Measurements from ENCODE around the gene MAGI1.

MAGI1 gene

DNA sequence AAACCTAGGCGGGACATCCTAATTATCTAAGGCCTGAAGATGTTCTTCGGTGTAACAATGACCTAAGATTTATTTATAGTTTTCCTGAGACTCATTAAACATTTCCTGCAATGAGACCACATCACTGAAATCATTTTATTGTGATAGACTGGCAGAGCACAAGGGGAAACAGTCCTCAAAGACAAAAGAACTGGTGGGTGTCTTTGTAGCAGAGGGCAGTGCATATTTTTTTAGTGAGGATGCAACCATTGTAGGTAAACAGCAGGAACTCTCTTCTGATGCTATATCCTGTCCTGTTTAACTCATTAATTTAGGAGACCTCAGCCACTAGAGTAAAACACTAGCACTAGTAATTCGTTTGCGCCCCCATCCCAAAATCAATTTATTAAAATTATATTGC lies 100.0 kb downstream of the MAGI1 start:
- no peak for DNase-seq

DNA sequence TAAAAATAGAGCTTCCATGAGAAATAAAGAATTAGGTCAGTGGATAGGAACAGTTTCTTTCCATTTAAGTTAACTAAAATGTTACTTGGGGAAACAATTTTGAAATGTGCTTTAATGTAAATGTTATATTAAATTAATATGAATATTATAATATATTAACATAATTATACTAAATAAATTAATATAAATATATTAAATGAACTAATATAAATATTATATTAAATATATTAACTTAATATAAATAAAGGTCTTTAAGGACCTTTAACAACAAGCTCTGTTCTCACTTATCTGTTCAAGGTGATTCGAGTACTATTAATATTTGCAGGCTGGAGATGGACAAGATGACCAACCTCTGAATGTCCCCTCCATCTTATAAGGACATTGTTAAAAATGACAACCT lies 100.6 kb downstream of the MAGI1 start:
- no peak for DNase-seq

DNA sequence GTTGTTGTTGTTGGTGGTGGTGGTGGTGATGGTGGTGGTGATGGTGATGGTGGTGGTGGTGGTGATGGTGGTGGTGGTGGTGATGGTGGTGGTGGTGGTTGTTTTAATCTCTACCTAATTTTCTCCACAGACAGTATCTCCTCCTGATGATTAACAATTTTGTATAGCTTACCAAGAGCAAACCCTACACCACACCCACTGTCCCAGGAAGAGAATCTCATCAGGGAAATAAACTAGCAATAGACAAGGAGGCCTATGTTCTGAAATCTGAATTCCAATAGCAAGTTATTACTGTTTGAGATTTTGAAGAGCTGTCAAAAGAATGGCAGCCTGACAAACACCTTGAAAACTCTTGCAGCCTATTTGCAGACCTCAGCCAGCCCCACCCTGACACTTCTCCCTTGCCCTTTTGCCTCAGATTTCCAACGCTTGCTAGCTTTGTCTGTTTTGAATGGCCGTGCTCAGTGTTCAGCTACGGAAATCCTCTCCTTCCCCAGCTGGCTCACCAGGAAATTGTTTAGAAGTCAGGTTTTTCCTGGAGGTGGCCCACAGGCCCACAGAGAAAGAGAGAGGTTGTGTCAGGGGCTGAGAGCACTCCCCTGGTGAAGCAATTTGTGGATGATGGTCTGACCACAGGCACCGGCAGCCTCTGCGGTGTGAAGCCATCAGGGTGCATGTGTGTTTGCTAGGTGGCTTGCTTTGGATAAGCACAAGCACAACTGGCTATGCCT lies 101.6 kb downstream of the MAGI1 start:
- no peak for DNase-seq

DNA sequence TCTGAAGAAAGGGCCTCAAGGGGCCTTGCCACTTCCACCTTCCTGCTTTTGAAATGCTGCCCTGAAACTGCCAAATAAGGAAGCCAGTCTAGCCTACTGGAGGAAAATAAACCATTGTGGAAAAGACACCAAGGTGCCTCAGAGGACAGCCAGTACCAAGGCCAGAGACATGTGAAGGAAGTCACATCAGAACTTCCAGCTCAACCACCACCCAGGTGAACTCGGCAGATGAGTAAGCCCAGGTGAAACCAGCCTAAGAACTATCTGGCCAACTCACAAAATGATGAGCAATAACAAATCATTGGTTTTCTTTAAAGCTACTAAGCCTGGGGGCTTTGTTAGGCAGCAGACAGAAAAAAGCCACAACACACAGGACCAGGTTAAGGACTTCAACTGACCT lies 103.0 kb downstream of the MAGI1 start:
- no peak for DNase-seq

DNA sequence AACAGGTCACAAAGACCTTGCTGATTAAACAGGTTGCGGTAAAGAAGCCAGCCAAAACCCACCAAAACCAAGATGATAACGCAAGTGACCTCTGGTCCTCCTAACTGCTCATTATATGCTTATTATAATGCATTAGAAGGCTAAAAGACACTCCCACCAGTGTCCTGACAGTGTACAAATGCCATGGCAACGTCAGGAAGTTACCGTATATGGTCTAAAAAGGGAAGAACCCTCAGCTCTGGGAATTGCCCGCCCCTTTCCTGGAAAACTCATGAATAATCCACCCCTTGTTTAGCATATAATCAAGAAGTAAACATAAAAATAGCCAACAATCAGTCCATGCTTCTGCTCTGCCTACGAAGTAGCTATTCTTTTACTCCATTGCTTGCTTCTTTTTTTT lies 108.1 kb downstream of the MAGI1 start:
- DNase-seq, result no peak

DNA sequence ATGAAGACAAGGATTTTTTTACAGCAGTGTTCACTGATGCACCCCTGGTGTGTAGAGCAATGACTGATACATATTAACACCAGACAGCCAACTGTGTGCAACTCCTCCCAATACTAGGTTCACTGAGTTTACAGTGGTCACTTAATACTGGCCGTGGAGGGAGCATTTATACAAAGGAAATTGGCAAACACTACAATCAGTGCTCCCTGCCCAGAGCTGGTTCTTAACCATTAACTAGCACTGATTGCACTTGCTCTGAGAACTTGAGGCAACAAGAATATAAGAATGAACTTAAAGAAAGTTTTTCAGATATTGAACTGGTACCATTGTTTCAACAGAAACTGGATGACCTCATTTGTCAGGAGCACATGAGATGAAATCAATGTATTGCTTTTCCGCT lies 110.6 kb downstream of the MAGI1 start:
- no peak for DNase-seq

DNA sequence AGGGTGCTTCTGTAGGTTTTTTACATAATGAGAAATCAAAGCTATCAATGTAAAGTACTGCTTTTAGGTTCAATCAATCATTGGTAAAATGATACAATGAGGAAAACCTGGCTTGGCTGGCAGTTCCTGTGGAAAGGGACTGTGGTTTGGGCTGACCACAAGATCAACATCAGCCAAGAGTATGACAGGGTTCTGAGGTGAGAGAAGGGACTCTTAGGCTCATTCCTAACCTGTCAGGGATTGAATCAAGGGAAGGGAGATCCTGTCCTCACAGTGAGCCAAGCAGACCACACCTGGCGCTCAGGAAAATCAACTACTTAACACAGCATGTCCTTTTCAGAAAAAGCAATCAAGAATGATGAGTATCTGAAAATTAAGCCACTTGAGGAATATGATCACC lies 111.1 kb downstream of the MAGI1 start:
- no peak for DNase-seq

DNA sequence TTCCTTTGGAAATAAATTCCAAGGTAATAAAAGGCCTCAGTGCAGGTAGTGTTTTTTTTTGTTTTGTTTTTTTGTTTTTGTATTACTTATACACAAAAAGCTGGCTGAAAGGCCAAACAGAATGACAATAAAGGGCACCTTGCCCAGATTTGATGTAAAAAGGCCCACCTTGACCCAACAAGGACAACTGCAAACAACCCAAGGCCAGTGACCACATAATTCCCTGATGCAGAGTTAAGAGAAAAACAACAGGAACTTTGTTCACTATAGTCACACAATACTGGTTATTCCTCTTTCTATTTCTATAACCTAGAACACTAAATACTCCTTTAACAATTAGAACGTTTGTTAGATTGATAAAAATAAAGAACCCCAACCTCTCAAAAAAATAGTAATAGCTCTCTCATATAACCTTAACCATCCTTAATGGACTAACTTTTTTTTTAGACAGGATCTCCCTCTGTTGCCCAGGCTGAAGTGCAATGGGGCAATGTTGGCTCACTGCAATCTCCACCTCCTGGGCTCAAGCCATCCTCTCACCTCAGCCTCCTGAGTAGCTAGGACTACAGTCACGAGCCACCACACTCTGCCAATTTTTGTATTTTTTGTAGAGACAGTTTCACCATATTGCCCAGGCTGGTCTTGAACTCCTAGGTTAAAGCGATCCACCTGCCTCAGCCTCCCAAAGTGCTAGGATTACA lies 113.3 kb downstream of the MAGI1 start:
- no peak for DNase-seq

DNA sequence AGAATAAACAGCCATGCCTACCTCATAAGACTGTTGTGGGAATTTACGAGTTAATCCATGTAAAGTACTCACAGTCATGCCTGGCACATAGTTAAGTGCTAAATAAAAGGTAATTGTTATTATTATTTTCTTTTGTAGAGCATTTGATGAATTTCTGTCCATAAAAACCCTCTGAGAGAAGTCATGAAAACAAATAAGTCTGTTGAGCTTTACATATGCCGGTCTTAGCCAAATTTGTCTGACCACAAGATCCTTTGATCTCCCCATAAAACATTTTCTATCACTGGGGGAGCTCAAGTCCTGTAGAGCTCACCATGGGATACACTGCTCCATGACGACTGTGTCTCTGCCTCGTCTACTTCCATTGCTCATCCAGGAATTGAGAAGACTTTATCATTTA lies 114.0 kb downstream of the MAGI1 start:
- no peak for DNase-seq

DNA sequence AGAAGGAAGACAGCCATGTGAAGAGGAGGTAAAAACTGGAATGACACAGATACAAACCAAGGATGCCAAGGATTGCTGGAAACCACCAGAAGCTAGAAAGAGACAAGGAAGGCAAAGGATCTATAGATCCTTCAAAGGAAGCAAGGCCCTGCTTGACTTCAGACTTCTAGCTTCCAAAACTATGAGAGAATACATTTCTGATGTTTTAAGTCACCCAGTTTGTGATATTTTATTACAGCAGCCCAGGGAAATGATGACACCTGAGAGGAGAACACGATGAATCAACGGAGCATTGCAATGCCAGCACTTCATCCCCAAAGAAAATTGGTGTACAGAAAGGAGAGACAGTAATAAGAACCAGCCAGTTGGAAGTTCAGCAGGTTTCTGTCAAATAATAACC lies 116.3 kb downstream of the MAGI1 start:
- DNase-seq, result no peak

DNA sequence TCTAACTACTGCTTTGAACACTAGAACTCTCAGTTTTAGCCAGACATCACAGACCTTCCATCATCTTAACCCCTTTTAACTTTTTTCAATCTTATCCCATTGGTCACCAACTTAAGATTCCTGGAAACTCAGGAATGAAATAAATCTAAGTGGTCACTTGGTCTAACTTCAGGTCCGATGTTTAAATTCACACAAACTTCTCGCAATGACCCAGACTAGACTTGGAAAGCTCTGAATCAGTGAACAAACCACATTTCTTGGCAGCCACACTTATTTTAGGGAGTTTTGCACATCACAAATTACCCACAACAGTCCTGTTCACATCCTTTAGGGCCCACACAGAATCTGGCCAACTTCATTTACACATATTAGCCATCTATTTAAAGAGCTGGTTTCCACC lies 118.9 kb downstream of the MAGI1 start:
- DNase-seq, result no peak

DNA sequence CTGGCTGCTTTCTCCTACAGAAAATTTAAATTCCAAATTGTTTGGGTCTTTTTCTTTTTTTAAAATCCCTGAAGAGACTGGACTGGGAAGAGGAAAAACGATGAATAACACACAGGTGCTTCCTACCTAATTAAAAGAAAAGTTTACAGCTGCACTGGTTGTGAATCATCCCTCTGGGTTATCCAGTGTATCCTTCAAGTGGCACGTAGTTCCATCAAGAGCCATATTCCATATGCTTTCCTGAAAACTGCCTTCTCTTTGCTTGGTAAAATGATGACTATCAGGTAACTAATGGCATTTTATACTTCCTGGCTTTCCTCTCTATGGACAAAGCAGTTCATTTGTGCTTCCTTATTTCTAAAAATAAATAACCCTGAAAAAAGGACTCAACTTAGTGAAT lies 123.2 kb downstream of the MAGI1 start:
- DNase-seq, result no peak

DNA sequence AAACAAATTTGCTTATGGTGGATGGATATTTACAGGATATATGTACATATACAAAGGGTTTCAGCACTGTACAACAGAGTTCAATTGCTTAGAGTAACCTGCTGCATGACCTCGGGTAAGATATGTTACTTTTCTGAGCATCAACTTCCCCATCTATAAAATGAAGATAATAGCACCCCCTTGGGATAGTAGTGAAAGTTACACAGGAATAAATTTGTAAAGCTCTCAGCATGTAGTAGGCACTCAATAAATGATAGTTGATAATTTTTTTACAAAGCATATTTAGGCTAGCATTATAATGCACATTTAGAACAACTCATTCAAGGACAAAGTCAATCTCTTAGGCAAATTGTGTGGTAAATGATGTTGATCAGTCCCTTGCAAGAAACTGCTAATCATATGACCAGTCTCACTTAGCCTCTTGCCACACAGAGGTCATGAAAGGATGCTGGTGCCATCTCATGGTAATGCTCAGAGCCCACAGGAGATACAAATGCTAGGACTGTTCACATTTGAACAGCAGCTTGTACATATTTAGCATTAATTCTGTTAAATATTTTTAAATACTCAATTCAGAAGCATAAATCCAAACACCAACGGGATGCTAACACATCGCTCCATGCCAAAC lies 123.9 kb downstream of the MAGI1 start:
- DNase-seq, result no peak

DNA sequence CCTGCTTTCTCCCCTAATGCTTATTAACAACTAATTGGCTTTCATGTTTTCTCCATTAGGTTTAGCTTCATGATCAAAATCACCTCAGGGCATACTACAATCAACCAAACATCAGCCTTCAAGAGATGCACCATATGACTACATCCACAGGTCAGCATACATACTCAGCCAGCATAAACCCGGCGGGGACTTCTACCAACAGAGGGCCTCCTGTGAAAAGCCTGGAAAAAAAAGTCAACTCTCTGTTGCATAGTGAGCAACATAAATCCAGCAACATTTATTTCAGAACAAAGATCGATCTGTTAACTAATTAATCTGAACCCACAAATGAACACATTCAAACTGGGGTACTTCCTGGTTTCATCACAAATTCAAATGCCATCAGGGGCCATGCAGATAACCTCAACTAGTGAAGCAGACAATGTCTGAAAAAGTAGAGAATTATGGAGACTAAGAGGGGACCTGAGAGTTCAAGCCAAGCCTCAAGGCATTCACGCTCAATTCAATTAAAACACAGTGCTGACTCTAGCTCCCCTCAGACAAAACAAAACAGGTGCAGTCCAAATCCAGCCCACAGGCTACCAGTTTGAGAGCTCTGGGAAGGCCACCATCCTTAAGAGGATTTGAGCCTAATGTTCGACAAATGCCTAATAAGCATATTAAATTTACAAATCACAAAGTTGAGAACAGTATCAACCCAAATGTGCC lies 124.5 kb downstream of the MAGI1 start:
- DNase-seq, result no peak

DNA sequence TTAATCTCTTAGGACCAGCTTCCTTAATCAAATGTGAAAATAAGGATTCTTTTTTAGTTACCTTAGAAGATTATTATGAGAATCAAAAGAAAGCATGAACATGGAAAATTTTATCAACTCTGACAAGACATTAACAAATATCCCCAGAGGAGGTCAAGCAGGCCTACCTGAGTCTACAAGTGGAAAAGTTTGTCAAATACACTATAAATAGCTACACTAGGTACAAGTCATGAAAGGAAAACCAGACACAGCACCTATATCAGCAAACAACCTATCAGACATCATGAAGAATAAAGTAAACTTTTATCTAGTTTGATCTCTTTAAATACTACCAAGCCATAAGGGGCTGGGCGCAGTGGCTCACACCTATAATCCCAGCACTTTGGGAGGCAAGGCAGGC lies 126.1 kb downstream of the MAGI1 start:
- no peak for DNase-seq

DNA sequence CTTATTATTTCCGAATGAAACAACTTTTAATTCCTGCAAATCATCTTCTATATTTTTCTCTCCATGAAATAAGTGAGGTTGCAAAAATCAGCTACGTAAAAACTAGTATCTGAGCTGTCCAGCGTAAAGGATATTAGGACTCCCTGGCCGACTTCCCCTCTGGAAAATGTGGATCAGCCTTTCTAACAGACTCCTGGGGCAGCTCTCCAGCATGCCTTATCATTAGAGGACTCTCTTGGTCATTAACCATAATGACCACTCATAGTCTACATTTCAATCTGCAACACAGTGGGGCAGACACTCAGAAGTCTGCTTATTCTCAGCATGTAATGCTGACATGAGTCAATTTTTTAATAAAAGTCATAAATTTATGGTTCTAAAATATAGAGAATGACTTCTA lies 130.1 kb downstream of the MAGI1 start:
- DNase-seq, result no peak

DNA sequence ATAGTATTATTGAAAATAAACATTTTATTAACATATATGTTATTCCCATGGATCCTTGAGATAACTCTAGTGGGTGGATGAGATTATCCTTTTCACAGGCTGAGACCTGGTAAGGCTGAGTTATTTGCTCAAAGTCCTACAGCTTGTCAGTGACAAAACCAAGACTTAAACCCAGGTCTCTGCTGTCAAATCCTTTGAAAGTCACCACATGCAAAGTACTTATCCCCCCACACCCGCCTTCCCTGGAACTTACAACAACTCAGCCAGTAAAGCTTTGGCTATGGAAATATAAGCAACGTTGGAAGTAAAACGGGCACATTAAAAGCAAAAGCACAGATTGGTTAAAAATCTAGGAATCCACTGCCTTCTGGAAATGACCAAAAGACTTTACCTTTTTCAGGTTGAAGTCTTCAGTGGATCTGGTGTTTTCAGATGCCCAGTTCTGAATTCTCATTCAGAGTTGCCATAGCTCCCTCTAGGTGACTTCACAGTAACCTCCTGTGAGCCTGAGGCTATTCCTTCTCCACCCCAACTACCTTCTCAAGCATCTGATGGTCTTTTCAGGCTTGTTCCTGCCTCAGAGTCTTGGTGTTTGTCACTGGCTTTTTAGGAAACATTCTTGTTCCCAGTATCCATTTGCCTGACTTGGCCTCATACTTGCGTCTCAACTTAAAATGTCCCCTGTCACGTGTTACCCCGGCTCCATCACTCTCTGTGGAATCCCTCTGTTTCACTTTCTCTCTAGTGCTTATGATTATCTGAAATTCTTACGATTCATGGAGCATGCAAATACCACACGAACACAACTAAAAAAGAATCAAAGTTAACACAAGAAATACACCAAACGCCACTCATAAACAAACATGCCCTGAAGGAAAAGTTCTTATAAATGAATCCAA lies 131.2 kb downstream of the MAGI1 start:
- DNase-seq, result no peak

DNA sequence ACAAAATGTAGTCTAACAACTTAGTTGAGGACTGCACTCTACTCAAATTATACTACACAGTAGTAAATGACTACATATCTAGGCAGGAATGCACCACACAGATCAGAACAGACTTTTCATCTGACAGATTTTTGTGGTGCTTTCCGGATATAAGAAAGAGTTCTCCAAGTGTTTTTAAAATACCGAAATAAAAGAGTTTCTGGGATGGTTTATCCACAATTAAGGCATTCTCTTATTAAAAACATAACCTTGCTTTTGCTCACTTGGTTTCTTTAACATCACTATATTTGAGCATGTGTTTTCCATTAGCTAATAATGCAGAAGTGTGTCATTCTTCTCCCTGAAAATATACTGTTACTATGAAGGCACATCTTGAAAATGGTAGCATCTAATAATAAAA lies 132.9 kb downstream of the MAGI1 start:
- DNase-seq, result no peak

DNA sequence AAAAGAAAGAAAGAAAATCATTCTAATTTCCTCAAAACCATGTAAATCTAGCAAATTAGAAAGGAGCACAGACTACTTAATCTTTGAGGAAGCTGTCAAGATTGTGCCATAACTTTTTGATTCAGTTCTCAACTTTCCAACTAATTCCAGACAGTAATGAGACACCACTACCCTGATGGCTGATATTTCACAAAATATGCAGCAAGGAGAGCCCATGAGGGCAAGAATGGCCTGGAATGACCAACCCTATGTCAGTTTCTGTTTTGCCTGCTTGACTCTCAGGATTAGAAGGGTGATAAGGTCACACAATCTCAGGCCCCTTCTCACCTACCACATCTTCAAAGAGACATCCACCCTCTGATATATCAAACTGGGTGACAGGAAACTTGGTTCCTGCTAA lies 134.7 kb downstream of the MAGI1 start:
- no peak for DNase-seq

DNA sequence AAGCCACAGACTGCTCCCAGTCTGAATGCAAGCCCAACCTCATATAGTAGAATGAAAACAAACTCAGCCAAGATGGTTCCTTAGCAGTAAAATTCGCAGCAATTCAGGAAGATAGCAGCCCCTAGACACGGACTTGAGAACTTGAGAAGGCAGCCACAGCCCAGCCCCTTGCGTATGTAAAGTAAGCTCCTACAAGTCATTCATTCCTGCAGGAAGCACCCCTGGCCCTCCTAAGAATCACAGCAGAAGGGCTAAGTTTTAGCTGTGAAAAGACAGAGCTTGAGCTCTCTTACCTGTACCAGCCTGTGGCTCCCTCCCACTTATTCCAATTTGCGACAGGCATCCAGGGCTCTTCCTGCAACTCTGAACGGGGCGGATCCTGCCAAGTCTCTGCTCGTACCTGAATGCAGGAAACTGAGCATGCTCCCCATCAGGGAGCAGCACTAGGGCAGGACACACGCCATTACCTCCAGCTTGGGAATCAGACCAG lies 136.4 kb downstream of the MAGI1 start:
- DNase-seq, result no peak

DNA sequence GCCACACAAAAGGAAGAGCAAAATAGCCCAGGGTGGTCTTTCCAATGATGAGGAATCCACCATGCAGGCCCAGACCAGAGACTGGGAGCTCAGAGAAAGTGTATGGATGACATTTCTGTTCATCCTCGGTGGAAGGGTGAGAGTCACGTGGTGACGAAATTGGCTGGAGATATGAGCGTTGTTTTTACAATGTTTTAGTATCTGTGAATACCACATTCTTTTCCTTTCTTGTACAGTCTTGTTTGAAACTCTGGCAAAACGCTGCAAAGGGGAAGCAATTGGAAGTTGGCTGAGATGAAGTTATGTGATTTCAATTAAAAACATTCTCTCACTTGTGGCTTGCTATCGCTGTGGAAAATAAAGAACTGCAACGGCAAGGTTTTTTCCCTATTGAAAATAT lies 137.5 kb downstream of the MAGI1 start:
- no peak for DNase-seq

DNA sequence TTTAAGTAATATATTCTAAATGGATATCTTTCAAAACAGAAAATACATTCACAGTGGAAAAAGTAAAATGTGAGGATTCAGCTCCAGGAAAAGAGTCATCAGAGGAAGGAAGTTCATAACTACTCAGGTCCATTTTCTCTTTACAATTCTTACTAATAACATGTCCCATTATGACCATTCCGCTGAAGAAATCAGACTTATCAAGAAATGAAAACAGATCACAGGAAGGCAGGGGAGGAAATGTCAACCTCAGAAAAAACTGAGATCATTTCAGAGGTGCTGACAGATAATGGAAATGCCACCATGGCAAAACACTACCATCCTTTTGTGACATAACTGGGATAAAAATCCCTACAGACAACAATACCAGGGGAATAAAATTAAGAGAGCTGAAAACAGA lies 139.5 kb downstream of the MAGI1 start:
- no peak for DNase-seq

DNA sequence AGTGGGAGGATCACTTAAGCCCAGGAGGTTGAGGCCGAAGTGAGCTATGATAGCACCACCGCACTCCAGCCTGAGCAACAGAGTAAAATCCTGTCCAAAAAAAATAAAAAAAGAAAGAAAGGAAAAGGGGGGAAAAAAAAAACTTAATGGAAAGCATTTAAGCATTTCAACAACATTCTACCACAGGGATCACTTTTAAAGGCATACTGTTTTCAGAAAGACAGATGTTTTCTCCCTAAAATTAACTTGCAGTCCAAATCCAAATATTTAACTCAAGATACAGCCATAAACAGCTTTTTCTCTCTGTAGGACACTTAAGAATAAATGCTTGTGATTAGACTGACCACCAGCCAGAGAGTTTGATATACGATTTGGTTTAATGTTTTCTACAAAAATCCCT lies 141.0 kb downstream of the MAGI1 start:
- DNase-seq, result no peak

All from cortex of kidney (tissue), 1 donor.